Measurements from ENCODE around the gene JMJD1C. TPM values are rescaled to one million over a fixed set of nuclear protein-coding genes. Genes with fewer than 3 reads are reported as not detected.

Gene JMJD1C
- total and polyA plus RNA-seq, 2 donors (not counting 3 experiments of a cell fraction or from before 2014, with no cell fraction given) = 32.1 to 97.1 TPM

- H3K4me2 ChIP-seq (ENCODE audit: insufficient read depth, low read length) = no peak overlapping the region
- CTCF ChIA-PET = interaction anchor here (1.1 to 2.0 kb wide), 3 partner anchors 17 to 32 kb away, joined by 3 to 5 read pairs (median 3); no protein-coding TSS in a partner anchor
- dilution Hi-C loops (cut with MboI; ENCODE audit: extremely low pct_ligation_motif_present, low sequenced_read_pairs) = no loop called here
- no peak overlapping the region for H2AFZ ChIP-seq (ENCODE audit: low read depth, low read length)
- no peak overlapping the region for H3K9ac ChIP-seq (replicated peaks; ENCODE audit: extremely low read depth, insufficient read depth, low read length)
- BruUV-seq (replicated peaks) = no TSS peak
- no peaks in the 10 kb centered on the region for H3K27me3 ChIP-seq (ENCODE audit: control insufficient read depth in 2 of 2, insufficient read depth in 2 of 2, low read length in 2 of 2)
- intact Hi-C loops (cut with micrococcal nuclease) = loop anchor here (5.0 kb wide), 1 partner anchor 572 kb away; no protein-coding TSS in a partner anchor
- H3K9me1 ChIP-seq (replicated peaks; ENCODE audit: control insufficient read depth, extremely low read depth, insufficient read depth, low read length) = peaks cover 2% of the 10 kb centered on the region
- H3K4me3 ChIP-seq (replicated peaks in 1 of 3; ENCODE audit: insufficient read depth in 1 of 3, low read depth in 1 of 3, low read length in 3 of 3) = no peak overlapping the region
- peaks cover 10% of the 10 kb centered on the region for H4K20me1 ChIP-seq (replicated peaks; ENCODE audit: control insufficient read depth, extremely low read depth, insufficient read depth, low read length)
- peaks cover 4% of the 10 kb centered on the region for H3K4me1 ChIP-seq (ENCODE audit: control insufficient read depth, extremely low read depth, insufficient read depth, low read length)
- H3K79me2 ChIP-seq (ENCODE audit: control insufficient read depth, insufficient read depth, low read length) = peaks cover 62% of the 10 kb centered on the region
- POLR2A ChIA-PET = no interaction called here
- H3K36me3 ChIP-seq (ENCODE audit: control insufficient read depth in 2 of 2, extremely low read depth in 1 of 2, insufficient read depth in 2 of 2, low read length in 2 of 2) = no peaks in the 10 kb centered on the region
- no peak for DNase-seq (ENCODE audit: low read depth, low spot score)
- FAIRE-seq = no peak
- H3K27ac ChIP-seq (ENCODE audit: insufficient read depth, low read depth, low read length) = no peak overlapping the region
- no peak for TF ChIP-seq EZH2 (IDR thresholded peaks at IDR 0.05; ENCODE audit: borderline replicate concordance, low read depth, low read length, severe bottlenecking)
- TF ChIP-seq MYC (IDR thresholded peaks at IDR 0.05; ENCODE audit: low read depth, low read length) = no peak
- TF ChIP-seq FOS (IDR thresholded peaks at IDR 0.05; ENCODE audit: borderline replicate concordance, insufficient read depth, low read length) = no peak
- no peak for TF ChIP-seq CTCF (IDR thresholded peaks at IDR 0.05; ENCODE audit: extremely low read depth in 1 of 2, insufficient read depth in 1 of 2, low read depth in 1 of 2, low read length in 2 of 2)
- no peak for TF ChIP-seq MAX (IDR thresholded peaks at IDR 0.05; ENCODE audit: insufficient read depth, insufficient read length)
- no peak for TF ChIP-seq JUN (IDR thresholded peaks at IDR 0.05; ENCODE audit: borderline replicate concordance, insufficient read depth, insufficient read length, low read depth)
- TF ChIP-seq POLR2AphosphoS5 (IDR thresholded peaks at IDR 0.05; ENCODE audit: insufficient read depth, low read depth, low read length) = no peak
- no peak for TF ChIP-seq POLR2A (IDR thresholded peaks at IDR 0.05; ENCODE audit: low read depth, low read length)
- TF ChIP-seq GATA2 (IDR thresholded peaks at IDR 0.05; ENCODE audit: insufficient read depth, insufficient read length, low read depth, low read length) = no peak
- no peaks in the 10 kb centered on the region for H3K9me3 ChIP-seq (replicated peaks; ENCODE audit: control insufficient read depth, insufficient read depth, low read length)
Measured at GRCh38 chr10:63384001-63384400, 81.8 kb downstream of the JMJD1C start.

All from endothelial cell of umbilical vein (primary cell).